ENCODE results near the gene TXLNB.

DNA sequence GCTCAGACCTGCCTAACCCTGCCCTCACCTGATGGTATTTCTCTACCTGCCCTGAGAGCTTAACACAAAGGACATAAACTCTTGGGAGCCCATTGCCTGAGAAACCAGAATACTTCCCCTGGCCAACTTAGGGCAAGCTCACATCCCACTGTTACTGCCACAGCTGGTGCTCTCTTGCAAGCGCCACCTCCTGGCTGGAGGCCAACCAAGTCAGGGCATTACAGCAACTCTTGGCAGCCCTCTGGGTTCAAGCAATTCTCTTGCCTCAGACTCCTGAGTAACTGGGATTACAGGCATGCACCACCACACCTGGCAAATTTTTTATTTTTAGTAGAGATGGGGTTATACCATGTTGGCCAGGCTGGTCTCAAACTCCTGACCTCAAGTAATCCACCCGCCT lies 86.8 kb downstream of the TXLNB start:
- TF ChIP-seq, protein P1, sequence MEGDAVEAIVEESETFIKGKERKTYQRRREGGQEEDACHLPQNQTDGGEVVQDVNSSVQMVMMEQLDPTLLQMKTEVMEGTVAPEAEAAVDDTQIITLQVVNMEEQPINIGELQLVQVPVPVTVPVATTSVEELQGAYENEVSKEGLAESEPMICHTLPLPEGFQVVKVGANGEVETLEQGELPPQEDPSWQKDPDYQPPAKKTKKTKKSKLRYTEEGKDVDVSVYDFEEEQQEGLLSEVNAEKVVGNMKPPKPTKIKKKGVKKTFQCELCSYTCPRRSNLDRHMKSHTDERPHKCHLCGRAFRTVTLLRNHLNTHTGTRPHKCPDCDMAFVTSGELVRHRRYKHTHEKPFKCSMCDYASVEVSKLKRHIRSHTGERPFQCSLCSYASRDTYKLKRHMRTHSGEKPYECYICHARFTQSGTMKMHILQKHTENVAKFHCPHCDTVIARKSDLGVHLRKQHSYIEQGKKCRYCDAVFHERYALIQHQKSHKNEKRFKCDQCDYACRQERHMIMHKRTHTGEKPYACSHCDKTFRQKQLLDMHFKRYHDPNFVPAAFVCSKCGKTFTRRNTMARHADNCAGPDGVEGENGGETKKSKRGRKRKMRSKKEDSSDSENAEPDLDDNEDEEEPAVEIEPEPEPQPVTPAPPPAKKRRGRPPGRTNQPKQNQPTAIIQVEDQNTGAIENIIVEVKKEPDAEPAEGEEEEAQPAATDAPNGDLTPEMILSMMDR (conservative IDR thresholded peaks at IDR 0.05; ENCODE audit: low read depth, low read length) = no peak
- TF ChIP-seq POLR2A (IDR thresholded peaks at IDR 0.05; ENCODE audit: low read depth, low read length) (no peak), MXI1 (IDR thresholded peaks at IDR 0.05; ENCODE audit: borderline replicate concordance, low read depth, low read length) (no peak)
